GM18519 (cell line): ENCODE measurements around the gene LPCAT1.
"Not testable (repeated sequence)": the region's sequence is repeated elsewhere in the genome, so short reads cannot be mapped to it uniquely, and the experiment has no call there.

Experiments used
- ATAC-seq: cut with Tn5 transposase; IDR thresholded peaks from one replicate; pipeline ENCODE4 v1.9.1; 2021; ENCODE audit warnings: mild to moderate bottlenecking, moderate library complexity; ENCODE audit not compliant: unreplicated experiment, low FRiP score

Gene LPCAT1

GRCh38 chr5:1481266-1481958, 42.3 kb downstream of the LPCAT1 start:
- ATAC-seq: no peak

- no peak for ATAC-seq
Observed at GRCh38 chr5:1480806-1481205, 43.0 kb downstream of the LPCAT1 start.

GRCh38 chr5:1480217-1480616, 43.5 kb downstream of the LPCAT1 start:
- ATAC-seq: no peak

- no peak for ATAC-seq
Observed at GRCh38 chr5:1479581-1480188, 44.1 kb downstream of the LPCAT1 start.

GRCh38 chr5:1479066-1479465, 44.7 kb downstream of the LPCAT1 start:
- ATAC-seq: no peak

GRCh38 chr5:1478271-1479035, 45.3 kb downstream of the LPCAT1 start:
- ATAC-seq: no peak

GRCh38 chr5:1477341-1477740, 46.4 kb downstream of the LPCAT1 start:
- ATAC-seq: no peak

- no peak for ATAC-seq
Observed at GRCh38 chr5:1476967-1477310, 46.8 kb downstream of the LPCAT1 start.

GRCh38 chr5:1476181-1476966, 47.4 kb downstream of the LPCAT1 start:
- ATAC-seq: no peak

- ATAC-seq: not testable (repeated sequence)
Observed at GRCh38 chr5:1475544-1475900, 48.2 kb downstream of the LPCAT1 start.

GRCh38 chr5:1474866-1475543, 48.8 kb downstream of the LPCAT1 start:
- no peak for ATAC-seq

GRCh38 chr5:1474183-1474839, 49.4 kb downstream of the LPCAT1 start:
- no peak for ATAC-seq

- no peak for ATAC-seq
Observed at GRCh38 chr5:1473746-1474145, 50.0 kb downstream of the LPCAT1 start.

GRCh38 chr5:1472964-1473628, 50.7 kb downstream of the LPCAT1 start:
- ATAC-seq: no peak

- no peak for ATAC-seq
Observed at GRCh38 chr5:1471997-1472963, 51.5 kb downstream of the LPCAT1 start.

GRCh38 chr5:1471240-1471853, 52.4 kb downstream of the LPCAT1 start:
- ATAC-seq: no peak

GRCh38 chr5:1470762-1471211, 53.0 kb downstream of the LPCAT1 start:
- no peak for ATAC-seq
